ENCODE results near the gene GMPS.

The GMPS gene

GRCh38 chr3:155978324-155978723 lies 107.9 kb downstream of the GMPS start:
- H3K4me3 ChIP-seq (replicated peaks in 1 of 2; ENCODE audit: low read depth in 2 of 2, low read length in 2 of 2): no peak overlapping the region
- TF ChIP-seq CTCF (IDR thresholded peaks at IDR 0.05; ENCODE audit: low read depth, low read length): peak; percentile 36
- no peak for DNase-seq (ENCODE audit: low read depth in 2 of 2)

GRCh38 chr3:155979746-155980145 lies 109.3 kb downstream of the GMPS start:
- TF ChIP-seq CTCF (IDR thresholded peaks at IDR 0.05; ENCODE audit: low read depth, low read length): no peak
- no peak overlapping the region for H3K4me3 ChIP-seq (replicated peaks in 1 of 2; ENCODE audit: low read depth in 2 of 2, low read length in 2 of 2)
- DNase-seq (ENCODE audit: low read depth in 2 of 2): peak in 1 of 2 donors; percentile 55

GRCh38 chr3:155981669-155982068 lies 111.2 kb downstream of the GMPS start:
- no peak overlapping the region for H3K4me3 ChIP-seq (replicated peaks in 1 of 2; ENCODE audit: low read depth in 2 of 2, low read length in 2 of 2)
- peak in 1 of 2 donors; percentile 32 for DNase-seq (ENCODE audit: low read depth in 2 of 2)
- no peak for TF ChIP-seq CTCF (IDR thresholded peaks at IDR 0.05; ENCODE audit: low read depth, low read length)

- no peak overlapping the region for H3K4me3 ChIP-seq (replicated peaks in 1 of 2; ENCODE audit: low read depth in 2 of 2, low read length in 2 of 2)
- peak in 1 of 2 donors; percentile 8 for DNase-seq (ENCODE audit: low read depth in 2 of 2)
- no peak for TF ChIP-seq CTCF (IDR thresholded peaks at IDR 0.05; ENCODE audit: low read depth, low read length)
Observed at GRCh38 chr3:155983834-155984474, 113.5 kb downstream of the GMPS start.

- no peak for TF ChIP-seq CTCF (IDR thresholded peaks at IDR 0.05; ENCODE audit: low read depth, low read length)
- no peak for DNase-seq (ENCODE audit: low read depth in 2 of 2)
- H3K4me3 ChIP-seq (replicated peaks in 1 of 2; ENCODE audit: low read depth in 2 of 2, low read length in 2 of 2): no peak overlapping the region
Observed at GRCh38 chr3:155984791-155985417, 114.5 kb downstream of the GMPS start.

GRCh38 chr3:155989536-155989935 lies 119.1 kb downstream of the GMPS start:
- no peak for DNase-seq (ENCODE audit: low read depth in 2 of 2)
- no peak overlapping the region for H3K4me3 ChIP-seq (replicated peaks in 1 of 2; ENCODE audit: low read depth in 2 of 2, low read length in 2 of 2)

More at GRCh38 chr3:155989536-155989935, 119.1 kb downstream of the GMPS start:
- TF ChIP-seq CTCF (IDR thresholded peaks at IDR 0.05; ENCODE audit: low read depth, low read length): no peak
